GM21423 (cell line): Measurements from ENCODE around the gene SECISBP2.
A peak's percentile ranks its signal among the peaks of the same experiment; 100 is the strongest.
"Not testable (repeated sequence)": the region's sequence is repeated elsewhere in the genome, so short reads cannot be mapped to it uniquely, and the experiment has no call there.

Source experiments
- ATAC-seq: cut with Tn5 transposase; IDR thresholded peaks from one replicate; pipeline ENCODE4 v1.9.1; 2021; ENCODE audit warnings: mild to moderate bottlenecking, moderate library complexity; ENCODE audit not compliant: unreplicated experiment

Gene SECISBP2

GRCh38 chr9:89309166-89309565, 9.1 kb upstream of the SECISBP2 start:
- no peak for ATAC-seq

- ATAC-seq: no peak
Measured at GRCh38 chr9:89309608-89310474, 8.5 kb upstream of the SECISBP2 start.

GRCh38 chr9:89310475-89311345, 7.6 kb upstream of the SECISBP2 start, which contains the start of gene CKS2:
Gene CKS2, plus strand, starts transcription at chr9:89311195. Its CDS starts 98 bp downstream, at chr9:89311293.
- peak; percentile 90 for ATAC-seq

GRCh38 chr9:89311346-89312221, 6.7 kb upstream of the SECISBP2 start:
- no peak for ATAC-seq

- no peak for ATAC-seq
Measured at GRCh38 chr9:89312222-89312571, 6.1 kb upstream of the SECISBP2 start.

- no peak for ATAC-seq
Measured at GRCh38 chr9:89313842-89314241, 4.5 kb upstream of the SECISBP2 start.

GRCh38 chr9:89314955-89315354, 3.3 kb upstream of the SECISBP2 start:
- no peak for ATAC-seq

- no peak for ATAC-seq
Measured at GRCh38 chr9:89315482-89315881, 2.8 kb upstream of the SECISBP2 start.

GRCh38 chr9:89317282-89317681, 1.0 kb upstream of the SECISBP2 start:
- ATAC-seq: no peak

GRCh38 chr9:89319015-89319905, 960 bp downstream of the SECISBP2 start:
- no peak for ATAC-seq

GRCh38 chr9:89323390-89323789, 5.1 kb downstream of the SECISBP2 start:
- no peak for ATAC-seq

GRCh38 chr9:89325733-89326132, 7.4 kb downstream of the SECISBP2 start:
- no peak for ATAC-seq

GRCh38 chr9:89328064-89328463, 9.8 kb downstream of the SECISBP2 start:
- no peak for ATAC-seq

GRCh38 chr9:89329917-89330316, 11.6 kb downstream of the SECISBP2 start:
- no peak for ATAC-seq

GRCh38 chr9:89330513-89330912, 12.2 kb downstream of the SECISBP2 start:
- no peak for ATAC-seq

- ATAC-seq: no peak
Measured at GRCh38 chr9:89339807-89340206, 21.5 kb downstream of the SECISBP2 start.

- peak; percentile 87 for ATAC-seq
Measured at GRCh38 chr9:89340332-89340731, 22.0 kb downstream of the SECISBP2 start.

- ATAC-seq: no peak
Measured at GRCh38 chr9:89342213-89342612, 23.9 kb downstream of the SECISBP2 start.

- no peak for ATAC-seq
Measured at GRCh38 chr9:89342948-89343347, 24.6 kb downstream of the SECISBP2 start.

GRCh38 chr9:89343812-89344211, 25.5 kb downstream of the SECISBP2 start:
- ATAC-seq: not testable (repeated sequence)
